Skin epidermis (tissue), 12 donors: Measurements from ENCODE around the gene KCNG3.
"Not testable (repeated sequence)": the region's sequence is repeated elsewhere in the genome, so short reads cannot be mapped to it uniquely, and the experiment has no call there.

Source experiments
- H3K27ac ChIP-seq, 21 experiments: fragments of 200-600 bp; sonication (generic) in 11 of 21; one replicate each; pipeline ENCODE4 v1.5.0; 2020; ENCODE audit warnings: mild to moderate bottlenecking in 3 of 21, inconsistent platforms in 2 of 21, moderate library complexity in 2 of 21
- H3K4me3 ChIP-seq, 7 experiments: fragments of 200-600 bp; sonication (generic) in 2 of 7; one replicate each; pipeline ENCODE4 v1.5.0; 2020; ENCODE audit warnings: inconsistent platforms in 2 of 7, mild to moderate bottlenecking in 2 of 7, moderate library complexity in 1 of 7

The KCNG3 gene

GRCh38 chr2:42436370-42436769 lies 57.4 kb downstream of the KCNG3 start:
- Histone ChIP-seq H3K27ac (no peak overlapping the region), H3K4me3 (no peak overlapping the region)

- Histone ChIP-seq H3K4me3 (no peak overlapping the region), H3K27ac (no peak overlapping the region)
Observed at GRCh38 chr2:42435628-42436027, 58.2 kb downstream of the KCNG3 start.

GRCh38 chr2:42430188-42430587 lies 63.6 kb downstream of the KCNG3 start:
- Histone ChIP-seq H3K4me3 (no peak overlapping the region), H3K27ac (no peak overlapping the region)

- no peak overlapping the region for H3K4me3 ChIP-seq
- no peak overlapping the region for H3K27ac ChIP-seq
Observed at GRCh38 chr2:42429352-42429751, 64.4 kb downstream of the KCNG3 start.

GRCh38 chr2:42425697-42426096 lies 68.1 kb downstream of the KCNG3 start:
- H3K27ac ChIP-seq, result no peak overlapping the region

GRCh38 chr2:42424033-42424432 lies 69.7 kb downstream of the KCNG3 start:
- H3K4me3 ChIP-seq, result no peak overlapping the region
- H3K27ac ChIP-seq, result no peak overlapping the region

More at GRCh38 chr2:42425697-42426096, 68.1 kb downstream of the KCNG3 start:
- no peak overlapping the region for H3K4me3 ChIP-seq

- no peak overlapping the region for H3K27ac ChIP-seq
Observed at GRCh38 chr2:42421601-42422239, 72.1 kb downstream of the KCNG3 start.

GRCh38 chr2:42421157-42421485 lies 72.7 kb downstream of the KCNG3 start:
- no peak overlapping the region for H3K27ac ChIP-seq
- H3K4me3 ChIP-seq, result no peak overlapping the region

More at GRCh38 chr2:42421601-42422239, 72.1 kb downstream of the KCNG3 start:
- no peak overlapping the region for H3K4me3 ChIP-seq

GRCh38 chr2:42414648-42415047 lies 79.1 kb downstream of the KCNG3 start:
- Histone ChIP-seq H3K4me3 (no peak overlapping the region), H3K27ac (no peak overlapping the region)

- Histone ChIP-seq H3K27ac (no peak overlapping the region), H3K4me3 (no peak overlapping the region)
Observed at GRCh38 chr2:42414158-42414557, 79.6 kb downstream of the KCNG3 start.

- H3K4me3 ChIP-seq, result no peak overlapping the region
- H3K27ac ChIP-seq, result no peak overlapping the region
Observed at GRCh38 chr2:42410742-42411514, 82.9 kb downstream of the KCNG3 start.

- H3K27ac ChIP-seq, result no peak overlapping the region
Observed at GRCh38 chr2:42408009-42408408, 85.8 kb downstream of the KCNG3 start.

GRCh38 chr2:42407476-42407875 lies 86.3 kb downstream of the KCNG3 start:
- Histone ChIP-seq H3K27ac (no peak overlapping the region), H3K4me3 (no peak overlapping the region)

More at GRCh38 chr2:42408009-42408408, 85.8 kb downstream of the KCNG3 start:
- H3K4me3 ChIP-seq, result no peak overlapping the region

GRCh38 chr2:42404676-42405075 lies 89.1 kb downstream of the KCNG3 start:
- Histone ChIP-seq H3K4me3 (no peak overlapping the region), H3K27ac (no peak overlapping the region)

GRCh38 chr2:42401773-42402172 lies 92.0 kb downstream of the KCNG3 start:
- Histone ChIP-seq H3K4me3 (no peak overlapping the region), H3K27ac (no peak overlapping the region)

GRCh38 chr2:42398052-42398451 lies 95.7 kb downstream of the KCNG3 start:
- H3K27ac ChIP-seq, H3K4me3 ChIP-seq: not testable (repeated sequence)

- not testable (repeated sequence) for H3K4me3 ChIP-seq, H3K27ac ChIP-seq
Observed at GRCh38 chr2:42393320-42393719, 100.5 kb downstream of the KCNG3 start.

GRCh38 chr2:42392191-42392590 lies 101.6 kb downstream of the KCNG3 start:
- Histone ChIP-seq H3K27ac (no peak overlapping the region), H3K4me3 (no peak overlapping the region)
